GM23248 (cell line): ENCODE data around the gene CCDC194. TPM values are rescaled to one million over a fixed set of nuclear protein-coding genes. Genes with fewer than 3 reads are reported as not detected.
A peak's percentile ranks its signal among the peaks of the same experiment; 100 is the strongest.

Source experiments
- DNase-seq: peaks from one replicate; pipeline ENCODE4 v3.0.0-alpha.2; 2015
- H2AFZ ChIP-seq: fragments of 200-600 bp; sonication (generic); 2 replicates; pipeline ENCODE4 v1.6.1; 2016; ENCODE audit warnings: antibody characterized with exemption
- H3F3A ChIP-seq: fragments of 200-600 bp; sonication (generic); 2 replicates; pipeline ENCODE4 v1.6.1; 2016; ENCODE audit warnings: mild to moderate bottlenecking, antibody characterized with exemption, mixed run types; ENCODE audit not compliant: insufficient read depth
- H3K27ac ChIP-seq: fragments of 200-600 bp; sonication (generic); 2 replicates; pipeline ENCODE4 v1.5.1; 2016; ENCODE audit warnings: mild to moderate bottlenecking
- H3K27me3 ChIP-seq: fragments of 200-600 bp; sonication (generic); replicated peaks from 2 replicates; pipeline ENCODE4 v1.6.1; 2016; ENCODE audit warnings: mild to moderate bottlenecking; ENCODE audit not compliant: insufficient read depth
- H3K36me3 ChIP-seq: fragments of 200-600 bp; sonication (generic); 2 replicates; pipeline ENCODE4 v1.6.1; 2016; ENCODE audit warnings: low read depth, mild to moderate bottlenecking
- H3K4me1 ChIP-seq: fragments of 200-600 bp; sonication (generic); 2 replicates; pipeline ENCODE4 v1.6.1; 2016; ENCODE audit warnings: mild to moderate bottlenecking; ENCODE audit not compliant: insufficient read depth
- H3K4me2 ChIP-seq: fragments of 200-600 bp; sonication (generic); one replicate; pipeline ENCODE4 v1.6.1; 2016; ENCODE audit warnings: mild to moderate bottlenecking; ENCODE audit not compliant: unreplicated experiment
- H3K4me3 ChIP-seq: fragments of 200-600 bp; sonication (generic); 2 replicates; pipeline ENCODE4 v1.5.1; 2016; ENCODE audit warnings: mild to moderate bottlenecking
- H3K79me2 ChIP-seq: fragments of 200-600 bp; sonication (generic); 2 replicates; pipeline ENCODE4 v1.6.1; 2016; ENCODE audit warnings: mild to moderate bottlenecking; ENCODE audit not compliant: insufficient read depth
- H3K9ac ChIP-seq: fragments of 200-600 bp; sonication (generic); 2 replicates; pipeline ENCODE4 v1.6.1; 2016; ENCODE audit warnings: mild to moderate bottlenecking
- H3K9me2 ChIP-seq: fragments of 200-600 bp; sonication (generic); 2 replicates; pipeline ENCODE4 v1.6.1; 2016; ENCODE audit warnings: mixed run types, mild to moderate bottlenecking, moderate library complexity; ENCODE audit not compliant: insufficient read depth
- H3K9me3 ChIP-seq: fragments of 200-600 bp; sonication (generic); one replicate; pipeline ENCODE4 v1.6.1; 2017; ENCODE audit warnings: low read depth
- H4K20me1 ChIP-seq: fragments of 200-600 bp; sonication (generic); 2 replicates; pipeline ENCODE4 v1.6.0; 2016; ENCODE audit not compliant: insufficient read depth
- EZH2 ChIP-seq: fragments of 200-600 bp; sonication (generic); IDR thresholded peaks from 2 replicates; pipeline ENCODE4 v1.6.1; 2018; ENCODE audit warnings: antibody characterized with exemption, mild to moderate bottlenecking; ENCODE audit not compliant: insufficient read depth, poor library complexity, severe bottlenecking
- EZH2phosphoT487 ChIP-seq: fragments of 200-600 bp; sonication (generic); IDR thresholded peaks from 2 replicates; pipeline ENCODE4 v1.6.1; 2018; ENCODE audit warnings: antibody characterized with exemption, moderate library complexity, mild to moderate bottlenecking, low read depth; ENCODE audit not compliant: insufficient read depth
- WGBS, 2 experiments: methylation state at CpG; one replicate each; pipeline ENCODE4 v1.1.6; 2015 to 2017; ENCODE audit warnings: low lambda C conversion rate in 2 of 2, low coverage in 1 of 2; ENCODE audit errors: missing lambda C conversion rate in 2 of 2; 5-methylcytosine and 5-hydroxymethylcytosine counted together
- in situ Hi-C: fragments of 300-500 bp; cut with MboI; formaldehyde crosslinking; loops from 2 replicates; pipeline ENCODE4 v1.15.0; 2020
- polyA plus RNA-seq: library from polyadenylated mRNA; unstranded; fragments of >200 nt; fragmentation: Nextera tagmentation; extraction: Ambion mirVana; gene quantifications from 2 replicates; pipeline ENCODE4 v1.2.1, GENCODE V29; 2016
- total RNA-seq: library from RNA; depleted of rRNA; stranded (reverse); fragments of >200 nt; shearing (Covaris generic); gene quantifications from 2 replicates; pipeline ENCODE4 v1.2.3, GENCODE V29; 2014

The CCDC194 gene
- total and polyA plus RNA-seq, 2 experiments from 2014 or later, result not detected

GRCh38 chr19:17385878-17386611 is 8.0 kb downstream of the CCDC194 start:
- H3K9me3 ChIP-seq, result no peaks in the 10 kb centered on the region
- H3K4me2 ChIP-seq, result no peak overlapping the region
- in situ Hi-C loops, result loop anchor here (10.0 kb wide), 1 partner anchor 81 kb away; the partner anchor contains the start of genes ABHD8, DDA1 and MRPL34
- H3K9ac ChIP-seq, result no peak overlapping the region
- H3K27me3 ChIP-seq, result no peaks in the 10 kb centered on the region; the same call in 1 of the 2 replicates
- 36 to 38% methylated on average over 20 of the region's 20 CpGs for WGBS, 2 experiments
- no peaks in the 10 kb centered on the region for H3K36me3 ChIP-seq
- H3K4me3 ChIP-seq, result no peak overlapping the region
- H3K9me2 ChIP-seq, result no peaks in the 10 kb centered on the region
- peaks cover 5% of the 10 kb centered on the region; the same call in 1 of the 2 replicates for H3K4me1 ChIP-seq
- DNase-seq, result peak; percentile 66
- H3F3A ChIP-seq, result peaks cover 8% of the 10 kb centered on the region; the same call in 1 of the 2 replicates
- H4K20me1 ChIP-seq, result no peaks in the 10 kb centered on the region
- TF ChIP-seq EZH2phosphoT487 (no peak), EZH2 (no peak)
- H3K27ac ChIP-seq, result no peak overlapping the region
- no peak overlapping the region for H2AFZ ChIP-seq
- H3K79me2 ChIP-seq, result no peaks in the 10 kb centered on the region

- WGBS, 2 experiments, result 92 to 94% methylated on average over 5 of the region's 5 CpGs
- 0 out of 2 replicates have a peak, but pooled peaks cover 8% of the 10 kb centered on the region for H3K27me3 ChIP-seq
- no peak overlapping the region for H3K4me3 ChIP-seq
- H3F3A ChIP-seq, result no peaks in the 10 kb centered on the region
- no peak for DNase-seq
- in situ Hi-C loops, result loop anchor here (5.0 to 10.0 kb wide), 2 partner anchors 33 to 76 kb away; partner anchors contain the start of genes ABHD8, DDA1 and MRPL34
- H3K36me3 ChIP-seq, result no peaks in the 10 kb centered on the region
- no peak for TF ChIP-seq EZH2
- TF ChIP-seq EZH2phosphoT487, result no peak
- H3K9me2 ChIP-seq, result no peaks in the 10 kb centered on the region
- no peak overlapping the region for H2AFZ ChIP-seq
- no peak overlapping the region for H3K4me2 ChIP-seq
- H3K4me1 ChIP-seq, result peaks cover 5% of the 10 kb centered on the region; the same call in 1 of the 2 replicates
- H3K9me3 ChIP-seq, result no peaks in the 10 kb centered on the region
- H3K27ac ChIP-seq, result no peak overlapping the region
- H3K9ac ChIP-seq, result no peak overlapping the region
- no peaks in the 10 kb centered on the region for H4K20me1 ChIP-seq
- H3K79me2 ChIP-seq, result no peaks in the 10 kb centered on the region
These were observed 13.4 kb downstream of the CCDC194 start for GRCh38 chr19:17380426-17381138.

- no peaks in the 10 kb centered on the region for H3K79me2 ChIP-seq
These were observed 14.8 kb downstream of the CCDC194 start for GRCh38 chr19:17379221-17379631.

GRCh38 chr19:17378271-17378670 is 15.7 kb downstream of the CCDC194 start:
- Histone ChIP-seq H3K4me1 (peaks cover 5% of the 10 kb centered on the region; the same call in 1 of the 2 replicates), H3K27me3 (0 out of 2 replicates have a peak, but pooled peaks cover 8% of the 10 kb centered on the region)

More at GRCh38 chr19:17379221-17379631, 14.8 kb downstream of the CCDC194 start:
- H3K36me3 ChIP-seq, result no peaks in the 10 kb centered on the region
- 49 to 59% methylated on average over 13 to 14 of the region's 14 CpGs for WGBS, 2 experiments
- H2AFZ ChIP-seq, result no peak overlapping the region
- DNase-seq, result no peak
- no peak overlapping the region for H3K4me2 ChIP-seq
- H4K20me1 ChIP-seq, result no peaks in the 10 kb centered on the region
- H3K27me3 ChIP-seq, result 0 out of 2 replicates have a peak, but pooled peaks cover 8% of the 10 kb centered on the region
- TF ChIP-seq EZH2phosphoT487 (no peak), EZH2 (no peak)
- no peak overlapping the region for H3K27ac ChIP-seq
- no peak overlapping the region for H3K4me3 ChIP-seq
- no peaks in the 10 kb centered on the region for H3F3A ChIP-seq
- H3K4me1 ChIP-seq, result peaks cover 5% of the 10 kb centered on the region; the same call in 1 of the 2 replicates
- in situ Hi-C loops, result no loop called here
- no peak overlapping the region for H3K9ac ChIP-seq
- no peaks in the 10 kb centered on the region for H3K9me3 ChIP-seq
- no peaks in the 10 kb centered on the region for H3K9me2 ChIP-seq

More at GRCh38 chr19:17378271-17378670, 15.7 kb downstream of the CCDC194 start:
- no peak overlapping the region for H3K4me2 ChIP-seq
- DNase-seq, result no peak
- TF ChIP-seq EZH2, result no peak
- no peak for TF ChIP-seq EZH2phosphoT487
- no peak overlapping the region for H2AFZ ChIP-seq
- H3K9me2 ChIP-seq, result no peaks in the 10 kb centered on the region
- no peaks in the 10 kb centered on the region for H3K9me3 ChIP-seq
- in situ Hi-C loops, result no loop called here
- no peak overlapping the region for H3K27ac ChIP-seq
- no peaks in the 10 kb centered on the region for H3K36me3 ChIP-seq
- no peaks in the 10 kb centered on the region for H4K20me1 ChIP-seq
- H3K9ac ChIP-seq, result no peak overlapping the region
- no peak overlapping the region for H3K4me3 ChIP-seq
- H3F3A ChIP-seq, result no peaks in the 10 kb centered on the region
- no peaks in the 10 kb centered on the region for H3K79me2 ChIP-seq
- 66 to 72% methylated on average over 13 of the region's 13 CpGs for WGBS, 2 experiments
